Smooth muscle cell (in vitro differentiated cells): Measurements from ENCODE around the gene CACNA1C. TPM values are rescaled to one million over a fixed set of nuclear protein-coding genes. Genes with fewer than 3 reads are reported as not detected.

Experiments used
- DNase-seq: peaks from one replicate; lab custom pipeline; 2025; ENCODE audit not compliant: unreplicated experiment; lab: John Stamatoyannopoulos, UW
- H2AFZ ChIP-seq: fragments of 200-600 bp; sonication (generic); 2 replicates; pipeline ENCODE4 v1.6.0; 2016; ENCODE audit warnings: antibody characterized with exemption, low read depth, mild to moderate bottlenecking
- H3F3A ChIP-seq: fragments of 200-600 bp; sonication (generic); 2 replicates; pipeline ENCODE4 v1.6.0; 2017; ENCODE audit warnings: antibody characterized with exemption, low read depth
- H3K27ac ChIP-seq: fragments of 200-600 bp; sonication (generic); 2 replicates; pipeline ENCODE4 v1.5.1; 2016; ENCODE audit warnings: low read depth, mild to moderate bottlenecking
- H3K27me3 ChIP-seq: fragments of 200-600 bp; sonication (generic); 2 replicates; pipeline ENCODE4 v1.6.1; 2016; ENCODE audit warnings: low read depth, mild to moderate bottlenecking
- H3K36me3 ChIP-seq: fragments of 200-600 bp; sonication (generic); 2 replicates; pipeline ENCODE4 v1.5.1; 2016; ENCODE audit warnings: low read depth
- H3K4me1 ChIP-seq: fragments of 200-600 bp; sonication (generic); 2 replicates; pipeline ENCODE4 v1.5.1; 2016; ENCODE audit warnings: low read depth
- H3K4me2 ChIP-seq: fragments of 200-600 bp; sonication (generic); 2 replicates; pipeline ENCODE4 v1.6.0; 2016; ENCODE audit warnings: mild to moderate bottlenecking
- H3K4me3 ChIP-seq: fragments of 200-600 bp; sonication (generic); 2 replicates; pipeline ENCODE4 v1.5.1; 2016; ENCODE audit warnings: mild to moderate bottlenecking
- H3K79me2 ChIP-seq: fragments of 200-600 bp; sonication (generic); 2 replicates; pipeline ENCODE4 v1.6.0; 2016; ENCODE audit warnings: low read depth, mild to moderate bottlenecking
- H3K9ac ChIP-seq: fragments of 200-600 bp; sonication (generic); 2 replicates; pipeline ENCODE4 v1.6.0; 2016; ENCODE audit warnings: low read depth
- H3K9me3 ChIP-seq: fragments of 200-600 bp; sonication (generic); replicated peaks from 2 replicates; pipeline ENCODE4 v1.5.1; 2016; ENCODE audit warnings: low read depth
- H4K20me1 ChIP-seq: fragments of 200-600 bp; sonication (generic); 2 replicates; pipeline ENCODE4 v1.6.0; 2016; ENCODE audit warnings: low read depth
- CTCF ChIP-seq: fragments of 200-600 bp; sonication (generic); IDR thresholded peaks from 2 replicates; pipeline ENCODE4 v1.5.1; 2017; ENCODE audit warnings: borderline replicate concordance, mild to moderate bottlenecking, antibody characterized with exemption; ENCODE audit not compliant: insufficient read depth, poor library complexity, severe bottlenecking
- WGBS: methylation state at CpG from one replicate; pipeline ENCODE4 v1.1.7; 2016; ENCODE audit warnings: low lambda C conversion rate; 5-methylcytosine and 5-hydroxymethylcytosine counted together
- polyA plus RNA-seq: library from polyadenylated mRNA; unstranded; fragments of >200 nt; fragmentation: Nextera tagmentation; extraction: Ambion mirVana; gene quantifications from 2 replicates; pipeline ENCODE4 v1.2.1, GENCODE V29; 2016
- total RNA-seq: library from RNA; depleted of rRNA; stranded (reverse); fragments of >200 nt; gene quantifications from 2 replicates; pipeline ENCODE4 v1.2.3, GENCODE V29; 2014

Gene CACNA1C
- total and polyA plus RNA-seq, 2 experiments from 2014 or later, result 1.6 to 4.5 TPM

GRCh38 chr12:2215709-2216560 lies 163.1 kb downstream of the CACNA1C start:
- DNase-seq, result no peak
- no peaks in the 10 kb centered on the region for H3K79me2 ChIP-seq
- no peaks in the 10 kb centered on the region for H4K20me1 ChIP-seq
- no peak overlapping the region for H2AFZ ChIP-seq
- H3K27me3 ChIP-seq, result no peaks in the 10 kb centered on the region
- WGBS, result 80% methylated on average over 11 of the region's 11 CpGs
- no peak overlapping the region for H3K4me3 ChIP-seq
- H3K9me3 ChIP-seq, result no peaks in the 10 kb centered on the region
- no peaks in the 10 kb centered on the region for H3K4me1 ChIP-seq
- H3K27ac ChIP-seq, result no peak overlapping the region
- H3K9ac ChIP-seq, result no peak overlapping the region
- no peaks in the 10 kb centered on the region for H3F3A ChIP-seq
- no peaks in the 10 kb centered on the region for H3K36me3 ChIP-seq
- TF ChIP-seq CTCF, result no peak
- H3K4me2 ChIP-seq, result no peak overlapping the region

GRCh38 chr12:2218706-2219105 lies 165.9 kb downstream of the CACNA1C start:
- Histone ChIP-seq H4K20me1 (no peaks in the 10 kb centered on the region), H3K4me2 (no peak overlapping the region), H3K9me3 (no peaks in the 10 kb centered on the region), H3K9ac (no peak overlapping the region), H3K4me1 (no peaks in the 10 kb centered on the region), H3K27me3 (no peaks in the 10 kb centered on the region), H2AFZ (no peak overlapping the region), H3K27ac (no peak overlapping the region), H3K4me3 (no peak overlapping the region), H3K36me3 (no peaks in the 10 kb centered on the region), H3K79me2 (no peaks in the 10 kb centered on the region), H3F3A (no peaks in the 10 kb centered on the region)
- TF ChIP-seq CTCF, result no peak
- DNase-seq, result no peak
- 86% methylated on average over 5 of the region's 5 CpGs for WGBS

- 96% methylated on average over 4 of the region's 4 CpGs for WGBS
- Histone ChIP-seq H3F3A (no peaks in the 10 kb centered on the region), H3K4me3 (no peak overlapping the region), H4K20me1 (no peaks in the 10 kb centered on the region), H3K4me2 (no peak overlapping the region), H3K9me3 (no peaks in the 10 kb centered on the region), H3K27me3 (no peaks in the 10 kb centered on the region), H3K27ac (no peak overlapping the region), H3K36me3 (no peaks in the 10 kb centered on the region), H2AFZ (no peak overlapping the region), H3K4me1 (no peaks in the 10 kb centered on the region), H3K79me2 (no peaks in the 10 kb centered on the region), H3K9ac (no peak overlapping the region)
- no peak for DNase-seq
- no peak for TF ChIP-seq CTCF
These were observed 168.3 kb downstream of the CACNA1C start for GRCh38 chr12:2221030-2221621.
